ENCODE measurements around the gene C1orf159. TPM values are rescaled to one million over a fixed set of nuclear protein-coding genes. Genes with fewer than 3 reads are reported as not detected.

The C1orf159 gene
- total RNA-seq: 14.8 TPM
- polyA plus RNA-seq (ENCODE audit: insufficient read depth, low read depth, low replicate concordance): 8.6 TPM
- long read RNA-seq, donor 1, partial matches to known transcripts: 0 of 1 reads
- long read RNA-seq, donor 1, other reads (novel, unspliced or antisense): 0 of 1 reads
- long read RNA-seq, donor 2, partial matches to known transcripts: 0 of 3 reads
- long read RNA-seq, donor 2, other reads (novel, unspliced or antisense): 0 of 3 reads
- long read RNA-seq, donor 3, partial matches to known transcripts: 0 of 1 reads
- long read RNA-seq, donor 3, other reads (novel, unspliced or antisense): 0 of 1 reads
- long read RNA-seq, donor 4, partial matches to known transcripts: 0 of 1 reads
- long read RNA-seq, donor 4, other reads (novel, unspliced or antisense): 0 of 1 reads
- long read RNA-seq, donor 5: 0 reads
- long read RNA-seq, donor 6, partial matches to known transcripts: 0 of 1 reads
- long read RNA-seq, donor 6, other reads (novel, unspliced or antisense): 0 of 1 reads
- long read RNA-seq, donor 7, partial matches to known transcripts: 1 of 8 reads
- long read RNA-seq, donor 7, other reads (novel, unspliced or antisense): 5 of 8 reads
- long read RNA-seq, donor 8: 0 reads
- long read RNA-seq, donor 9: 0 reads
- long read RNA-seq, donor 10, partial matches to known transcripts: 0 of 2 reads
- long read RNA-seq, donor 10, other reads (novel, unspliced or antisense): 0 of 2 reads

DNA sequence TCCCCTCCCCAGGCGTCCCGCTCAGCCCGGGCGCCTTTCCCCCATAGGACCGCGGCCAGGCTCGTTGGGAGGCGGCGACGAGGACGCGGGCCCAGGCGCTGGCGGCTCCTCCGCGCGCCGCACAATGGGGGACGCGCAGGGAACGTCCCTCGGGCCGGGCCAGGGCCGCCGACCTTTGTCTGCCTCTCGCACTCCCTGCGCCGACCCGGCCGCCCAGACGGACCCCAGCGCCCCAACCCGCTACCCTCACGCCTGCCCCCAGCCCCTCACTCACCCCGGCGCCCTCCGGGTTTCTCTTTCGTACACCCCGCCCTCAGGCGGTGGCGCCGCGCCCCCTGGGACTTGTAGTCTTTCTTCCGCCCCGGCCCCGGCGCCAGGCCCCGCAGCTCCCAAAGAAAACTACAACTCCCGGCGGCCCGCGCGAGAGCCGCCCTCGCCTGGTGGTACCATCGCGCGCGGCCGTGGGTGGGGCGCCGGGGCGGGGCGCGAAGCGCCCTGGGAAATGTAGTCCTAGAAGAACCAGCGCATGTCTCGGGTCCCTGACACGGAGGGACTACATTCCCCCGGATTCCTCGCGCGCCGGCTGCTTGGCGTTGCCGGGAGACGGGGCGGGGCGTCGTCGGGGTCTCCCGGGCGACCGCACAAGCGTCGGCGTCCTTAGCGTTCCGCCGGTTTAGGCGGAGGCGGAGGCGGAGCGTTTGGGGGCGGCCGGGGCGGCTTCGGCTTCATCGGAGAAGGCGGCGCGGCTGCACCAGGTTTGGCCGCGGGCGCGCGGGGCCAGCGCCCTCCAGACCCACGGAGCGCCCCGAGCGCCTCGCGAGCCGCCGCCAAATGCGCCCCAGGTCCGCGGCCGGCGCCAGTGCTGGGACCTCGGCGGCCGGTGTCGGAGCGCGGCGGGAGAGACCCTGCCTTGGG, at the start of gene C1orf159:
Gene C1orf159, minus strand, starts transcription at position 304 of the 915 bp plus-strand sequence. CDS start 24,546 bp downstream, outside the sequence.
- H3K27ac ChIP-seq (ENCODE audit: low read depth in 2 of 2, low read length in 2 of 2): peak within 1 kb of the TSS in 1 of 2 donors; percentile 37
- intact Hi-C loops (cut with DNase I): no loop called here

DNA sequence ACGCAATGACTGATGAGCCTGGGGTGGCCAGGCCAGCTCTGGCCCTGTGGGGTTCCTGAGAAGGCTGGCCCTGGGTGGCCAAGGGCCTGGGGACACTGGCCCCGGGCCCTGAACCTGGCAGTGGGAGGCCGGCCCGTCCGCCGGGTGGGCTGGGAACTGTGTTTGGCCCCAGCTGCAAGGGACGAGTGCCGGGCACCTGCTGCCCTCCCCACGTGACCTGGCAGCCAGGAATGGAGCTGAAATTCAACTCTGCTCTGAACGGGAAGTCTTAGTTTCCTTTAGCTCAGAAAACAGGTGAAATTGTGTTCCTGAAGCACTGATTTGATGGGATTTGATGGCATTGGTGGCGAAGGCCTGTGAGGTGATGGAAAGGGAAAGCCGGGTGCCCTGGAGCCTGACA, 49.6 kb upstream of the C1orf159 start:
- intact Hi-C loops (cut with DNase I): no loop called here
- H3K27me3 ChIP-seq (ENCODE audit: control insufficient read depth, insufficient read depth, low read length): no peaks in the 10 kb centered on the region
- H3K9ac ChIP-seq (ENCODE audit: low read length in 3 of 3): peak overlapping the region in 1 of 3 donors; percentile 61
- DNase-seq (peak in 1 of 5 donors; percentile 63), FAIRE-seq (no peak)
- no peaks in the 10 kb centered on the region for H3K36me3 ChIP-seq (ENCODE audit: control insufficient read depth in 2 of 3, insufficient read depth in 3 of 3, low read length in 3 of 3)
- TF ChIP-seq, protein P1, sequence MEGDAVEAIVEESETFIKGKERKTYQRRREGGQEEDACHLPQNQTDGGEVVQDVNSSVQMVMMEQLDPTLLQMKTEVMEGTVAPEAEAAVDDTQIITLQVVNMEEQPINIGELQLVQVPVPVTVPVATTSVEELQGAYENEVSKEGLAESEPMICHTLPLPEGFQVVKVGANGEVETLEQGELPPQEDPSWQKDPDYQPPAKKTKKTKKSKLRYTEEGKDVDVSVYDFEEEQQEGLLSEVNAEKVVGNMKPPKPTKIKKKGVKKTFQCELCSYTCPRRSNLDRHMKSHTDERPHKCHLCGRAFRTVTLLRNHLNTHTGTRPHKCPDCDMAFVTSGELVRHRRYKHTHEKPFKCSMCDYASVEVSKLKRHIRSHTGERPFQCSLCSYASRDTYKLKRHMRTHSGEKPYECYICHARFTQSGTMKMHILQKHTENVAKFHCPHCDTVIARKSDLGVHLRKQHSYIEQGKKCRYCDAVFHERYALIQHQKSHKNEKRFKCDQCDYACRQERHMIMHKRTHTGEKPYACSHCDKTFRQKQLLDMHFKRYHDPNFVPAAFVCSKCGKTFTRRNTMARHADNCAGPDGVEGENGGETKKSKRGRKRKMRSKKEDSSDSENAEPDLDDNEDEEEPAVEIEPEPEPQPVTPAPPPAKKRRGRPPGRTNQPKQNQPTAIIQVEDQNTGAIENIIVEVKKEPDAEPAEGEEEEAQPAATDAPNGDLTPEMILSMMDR (IDR thresholded peaks at IDR 0.05; ENCODE audit: borderline replicate concordance, extremely low read depth, insufficient read depth): no peak
- H3K9me3 ChIP-seq (ENCODE audit: control insufficient read depth in 2 of 3, insufficient read depth in 1 of 3, low read length in 3 of 3): no peaks in the 10 kb centered on the region
- H3K4me1 ChIP-seq (ENCODE audit: control insufficient read depth in 2 of 3, insufficient read depth in 2 of 3, low read depth in 1 of 3, low read length in 3 of 3): peaks cover 0 to 10% (median 4%) of the 10 kb centered on the region in 3 donors
- H3K4me3 ChIP-seq (ENCODE audit: low read length in 3 of 3): peak overlapping the region; percentile 28 to 66 (median 47)
- H3K27ac ChIP-seq (ENCODE audit: low read depth in 2 of 2, low read length in 2 of 2): peak overlapping the region; percentile 77 to 90

More for the DNA sequence above, at the start of gene C1orf159:
- DNase-seq: peak; percentile 99
- TF ChIP-seq, protein P1 (IDR thresholded peaks at IDR 0.05; ENCODE audit: borderline replicate concordance, extremely low read depth, insufficient read depth): no peak
- H3K4me1 ChIP-seq (ENCODE audit: control insufficient read depth in 2 of 3, insufficient read depth in 2 of 3, low read depth in 1 of 3, low read length in 3 of 3): no peaks in the 10 kb centered on the region
- H3K9ac ChIP-seq (ENCODE audit: low read length in 3 of 3): no peak within 1 kb of the TSS
- FAIRE-seq: no peak
- H3K9me3 ChIP-seq (ENCODE audit: control insufficient read depth in 2 of 3, insufficient read depth in 1 of 3, low read length in 3 of 3): peaks cover 0 to 6% (median 0%) of the 10 kb centered on the region in 3 donors
- peaks cover 2% of the 10 kb centered on the region for H3K27me3 ChIP-seq (ENCODE audit: control insufficient read depth, insufficient read depth, low read length)
- H3K36me3 ChIP-seq (ENCODE audit: control insufficient read depth in 2 of 3, insufficient read depth in 3 of 3, low read length in 3 of 3): no peaks in the 10 kb centered on the region
- H3K4me3 ChIP-seq (ENCODE audit: low read length in 3 of 3): peak within 1 kb of the TSS; percentile 16 to 54 (median 42)

DNA sequence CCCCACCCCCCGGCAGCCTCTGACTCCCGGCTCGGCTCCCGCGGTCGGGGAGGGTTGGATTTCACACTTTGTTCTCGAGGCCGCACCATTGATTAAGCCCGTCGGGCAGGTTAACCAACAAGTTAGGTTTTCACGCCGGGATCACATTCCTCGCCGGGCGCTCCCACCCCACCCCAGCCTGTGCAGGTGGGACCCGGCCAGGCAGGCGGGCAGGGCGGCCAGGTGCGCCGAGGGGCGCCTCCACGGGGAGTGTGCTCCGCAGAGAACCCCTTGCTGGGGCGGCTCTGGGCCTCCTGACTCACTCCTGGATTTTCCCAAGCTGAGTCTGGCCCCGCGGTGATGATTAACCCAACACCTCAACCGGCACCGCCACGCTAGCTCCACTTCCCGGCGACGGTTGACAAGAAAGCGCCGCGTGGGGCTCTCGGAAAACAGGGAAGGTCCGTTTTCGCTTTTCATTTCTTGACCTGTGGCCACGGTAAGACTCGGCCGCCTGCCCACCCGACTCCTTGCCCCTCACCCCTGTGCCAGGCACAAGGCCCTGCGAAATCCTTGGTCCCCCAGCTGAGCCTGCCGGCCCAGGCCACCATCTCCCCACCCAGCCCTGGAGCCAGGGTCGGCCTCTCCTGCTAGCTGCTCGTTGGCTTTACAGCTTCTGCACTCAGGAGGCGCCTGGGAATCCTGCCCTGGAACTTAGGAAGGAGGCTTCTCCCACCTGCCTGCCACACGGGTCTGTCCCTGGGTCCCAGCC, 49.0 kb upstream of the C1orf159 start:
- Histone ChIP-seq H3K27ac (ENCODE audit: low read depth in 2 of 2, low read length in 2 of 2) (peak overlapping the region; percentile 77 to 90), H3K4me3 (ENCODE audit: low read length in 3 of 3) (peak overlapping the region; percentile 28 to 66 (median 49)), H3K9ac (ENCODE audit: low read length in 3 of 3) (peak overlapping the region in 2 of 3 donors; percentile 8 to 61), H3K36me3 (ENCODE audit: control insufficient read depth in 2 of 3, insufficient read depth in 3 of 3, low read length in 3 of 3) (no peaks in the 10 kb centered on the region), H3K9me3 (ENCODE audit: control insufficient read depth in 2 of 3, insufficient read depth in 1 of 3, low read length in 3 of 3) (no peaks in the 10 kb centered on the region), H3K4me1 (ENCODE audit: control insufficient read depth in 2 of 3, insufficient read depth in 2 of 3, low read depth in 1 of 3, low read length in 3 of 3) (peaks cover 0 to 10% (median 4%) of the 10 kb centered on the region in 3 donors), H3K27me3 (ENCODE audit: control insufficient read depth, insufficient read depth, low read length) (no peaks in the 10 kb centered on the region)
- TF ChIP-seq, protein P1 (IDR thresholded peaks at IDR 0.05; ENCODE audit: borderline replicate concordance, extremely low read depth, insufficient read depth): no peak
- FAIRE-seq (no peak), DNase-seq (peak; percentile 86 to 95 (median 89))
- intact Hi-C loops (cut with DNase I): no loop called here

All from kidney (tissue), 22 donors.